ENCODE data around the gene MCHR1.

Gene MCHR1

DNA sequence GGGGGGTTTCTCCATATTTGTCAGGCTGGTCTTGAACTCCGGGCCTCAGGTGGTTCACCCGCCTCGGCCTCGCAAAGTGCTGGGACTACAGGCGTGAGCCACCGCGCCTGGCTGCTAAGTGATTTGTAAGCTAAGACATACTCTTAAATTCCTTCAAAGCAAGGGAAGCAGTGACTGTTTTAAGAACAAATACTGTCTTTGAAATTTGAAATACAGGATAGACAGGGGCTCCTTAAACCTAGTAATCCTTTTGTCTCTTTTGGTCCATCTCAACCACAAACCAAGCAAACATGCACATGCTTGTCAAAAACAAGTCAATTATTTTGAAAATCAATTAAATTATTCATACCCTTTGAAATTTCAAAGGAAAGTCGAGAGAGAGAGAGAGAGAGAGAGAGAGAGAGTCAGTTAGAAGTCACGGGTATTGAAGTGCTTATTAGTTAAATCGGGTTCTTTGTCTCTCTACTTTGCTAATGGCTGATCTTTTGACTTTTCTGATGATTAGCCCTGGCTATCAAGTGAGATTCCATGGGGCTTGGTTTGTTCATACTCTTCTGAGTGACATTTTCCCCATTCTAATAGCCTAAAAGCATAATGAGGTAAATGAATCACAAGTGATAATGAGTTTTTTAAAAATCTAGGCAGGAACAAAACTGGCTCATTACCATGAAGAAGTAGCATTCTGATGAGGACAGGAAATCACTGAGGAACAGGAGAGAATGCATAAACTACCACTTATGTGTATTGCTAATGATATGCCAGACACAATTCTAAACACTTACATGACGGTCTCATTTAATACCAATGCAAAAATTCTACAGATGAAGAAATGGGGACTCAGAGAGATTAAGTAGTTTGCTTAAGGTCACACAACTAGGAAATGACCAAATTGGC lies 48.0 kb downstream of the MCHR1 start:
- no peak for DNase-seq (ENCODE audit: low spot score)

DNA sequence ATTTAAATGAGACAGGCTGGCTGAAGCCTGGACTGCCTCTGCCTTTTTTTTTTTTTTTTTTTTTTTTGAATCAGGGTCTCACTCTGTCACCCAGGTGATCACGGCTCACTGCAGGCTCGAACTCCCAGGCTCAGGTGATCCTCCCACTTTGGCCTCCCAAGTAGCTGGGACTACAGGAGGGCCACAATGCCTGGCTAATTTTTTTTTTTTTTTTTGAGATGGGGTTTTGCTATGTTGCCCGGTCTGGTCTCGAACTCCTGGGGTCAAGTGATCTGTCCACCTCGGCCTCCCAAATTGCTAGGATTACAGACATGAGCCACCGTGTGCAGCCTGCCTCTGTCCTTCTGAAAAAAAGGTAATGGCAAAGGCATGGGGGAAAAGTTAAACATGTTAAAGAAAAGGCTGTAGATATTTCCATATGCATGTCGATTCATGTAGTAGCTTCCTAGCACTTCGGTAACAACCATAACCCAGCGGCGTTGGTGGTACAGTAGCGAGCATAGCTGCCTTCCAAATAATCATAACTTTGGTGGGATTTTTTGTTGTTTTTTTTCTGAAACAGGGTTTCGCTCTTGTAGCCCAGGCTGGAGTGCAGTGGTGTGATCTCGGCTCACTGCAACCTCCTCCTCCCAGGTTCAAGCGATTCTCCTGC lies 48.8 kb downstream of the MCHR1 start:
- no peak for DNase-seq (ENCODE audit: low spot score)

DNA sequence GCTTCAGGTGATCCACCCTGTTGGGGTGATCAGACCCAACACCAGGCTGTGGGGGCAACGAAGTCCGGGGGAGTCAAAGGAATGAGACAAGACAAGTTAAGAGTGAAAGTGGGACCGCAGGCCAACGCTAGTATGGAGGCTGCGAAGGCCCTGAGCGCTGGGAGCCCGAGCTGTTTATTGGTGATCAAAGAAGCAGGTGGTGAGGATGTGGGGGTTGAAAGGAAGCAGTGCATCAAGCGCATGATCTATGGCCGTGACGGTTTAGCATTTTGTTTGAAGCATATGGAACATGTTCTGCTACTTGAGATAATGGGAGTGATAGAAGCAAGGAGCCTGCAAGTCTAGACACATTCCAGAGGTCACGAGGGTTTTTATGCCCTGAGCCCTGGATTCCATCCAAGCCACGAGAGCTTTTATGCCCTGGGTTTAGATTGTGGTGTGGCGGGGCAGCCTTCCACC lies 49.5 kb downstream of the MCHR1 start:
- no peak for DNase-seq (ENCODE audit: low spot score)

DNA sequence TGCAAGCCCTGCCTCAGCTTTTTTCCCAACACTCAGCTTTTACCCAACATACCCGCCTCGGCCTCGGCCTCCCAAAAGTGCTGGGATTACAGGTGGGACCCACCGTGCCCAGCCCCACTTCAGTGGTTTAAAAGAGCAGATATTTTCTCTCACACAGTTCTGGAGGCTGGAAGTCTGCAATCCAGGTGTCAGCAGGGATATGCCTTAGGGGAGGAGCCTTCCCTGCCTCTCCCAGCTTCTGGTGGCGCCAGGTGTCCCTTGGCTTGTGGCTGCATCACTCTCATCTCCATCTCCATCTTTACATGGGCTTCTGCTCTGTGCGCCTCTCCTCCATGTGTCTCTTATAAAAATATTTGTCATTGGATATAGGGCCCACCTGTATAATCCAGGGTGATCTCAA lies 50.0 kb downstream of the MCHR1 start:
- DNase-seq (ENCODE audit: low spot score), result no peak
